IMR-90 (cell line): ENCODE results near the gene CLDN6. TPM values are rescaled to one million over a fixed set of nuclear protein-coding genes. Genes with fewer than 3 reads are reported as not detected.

Experiments
- ATAC-seq: fragments of 200-7000 bp; cut with Tn5 transposase; 2 replicates; pipeline ENCODE4 v1.9.1; 2020; ENCODE audit warnings: low read depth, mild to moderate bottlenecking, moderate library complexity
- BruUV-seq: library from RNA; stranded (reverse); fragments of 400-500 nt; replicated peaks from 2 replicates; lab custom pipeline; 2021; lab: Mats Ljungman, UMichigan
- CTCF ChIA-PET: fragments of 300-600 bp; formaldehyde crosslinking; extraction: SDS; loops from one replicate; lab custom pipeline; 2021; ENCODE audit warnings: antibody characterized with exemption; lab: Yijun Ruan, JAX
- POLR2A ChIA-PET: fragments of 300-600 bp; sonication (Branson Sonifier 250); formaldehyde crosslinking; loops from one replicate; lab custom pipeline; 2022; ENCODE audit warnings: antibody characterized with exemption; ENCODE audit not compliant: unreplicated experiment; lab: Charles Lee
- DNase-seq: peaks from one replicate; pipeline ENCODE4 v3.0.0; 2013
- H2AFZ ChIP-seq: replicated peaks from 2 replicates; pipeline ENCODE3; 2013; ENCODE audit warnings: low read length, mild to moderate bottlenecking; ENCODE audit not compliant: poor library complexity
- H2AK5ac ChIP-seq: 2 replicates; pipeline ENCODE4 v1.6.1; 2013; ENCODE audit warnings: low read depth, low read length, inconsistent platforms
- H2AK9ac ChIP-seq: replicated peaks from 2 replicates; pipeline ENCODE3; 2013; ENCODE audit warnings: mild to moderate bottlenecking, low read depth, low read length, moderate library complexity; ENCODE audit not compliant: poor library complexity
- H2BK120ac ChIP-seq: 2 replicates; pipeline ENCODE4 v1.6.1; 2013; ENCODE audit warnings: low read depth, low read length, inconsistent platforms
- H2BK15ac ChIP-seq: 3 replicates; pipeline ENCODE4 v1.6.1; 2013; ENCODE audit warnings: low read depth, low read length, inconsistent platforms
- H2BK20ac ChIP-seq: 2 replicates; pipeline ENCODE4 v1.6.1; 2013; ENCODE audit warnings: low read depth, mild to moderate bottlenecking, inconsistent platforms, low read length, moderate library complexity
- H2BK5ac ChIP-seq: 2 replicates; pipeline ENCODE4 v1.6.1; 2013; ENCODE audit warnings: mild to moderate bottlenecking, low read depth, low read length, inconsistent platforms; ENCODE audit not compliant: poor library complexity, severe bottlenecking
- H3K14ac ChIP-seq: replicated peaks from 2 replicates; pipeline ENCODE4 v1.6.1; 2013; ENCODE audit warnings: low read depth, low read length, inconsistent platforms
- H3K18ac ChIP-seq: 2 replicates; pipeline ENCODE4 v1.6.1; 2013; ENCODE audit warnings: low read depth, low read length, control low read depth
- H3K23ac ChIP-seq: 2 replicates; pipeline ENCODE4 v1.6.1; 2013; ENCODE audit warnings: low read depth, low read length, inconsistent platforms
- H3K27ac ChIP-seq: 2 replicates; pipeline ENCODE4 v1.5.1; 2013; ENCODE audit warnings: mild to moderate bottlenecking, control low read depth, low read length; ENCODE audit not compliant: insufficient read depth
- H3K27me3 ChIP-seq: 2 replicates; pipeline ENCODE4 v1.6.1; 2013; ENCODE audit warnings: low read length; ENCODE audit not compliant: control insufficient read depth, insufficient read depth
- H3K36me3 ChIP-seq: 2 replicates; pipeline ENCODE4 v1.6.1; 2013; ENCODE audit warnings: low read length, mixed read lengths; ENCODE audit not compliant: control insufficient read depth, insufficient read depth
- H3K4ac ChIP-seq: 2 replicates; pipeline ENCODE4 v1.6.1; 2013; ENCODE audit warnings: low read depth, low read length, inconsistent platforms
- H3K4me1 ChIP-seq: 2 replicates; pipeline ENCODE4 v1.6.1; 2013; ENCODE audit warnings: low read length, mixed read lengths; ENCODE audit not compliant: control insufficient read depth, insufficient read depth
- H3K4me2 ChIP-seq: 2 replicates; pipeline ENCODE4 v1.6.1; 2013; ENCODE audit warnings: low read depth, mild to moderate bottlenecking, control low read depth, low read length, moderate library complexity
- H3K4me3 ChIP-seq: 2 replicates; pipeline ENCODE4 v1.5.1; 2013; ENCODE audit warnings: low read depth, mild to moderate bottlenecking, control low read depth, low read length, moderate library complexity; ENCODE audit not compliant: insufficient read depth
- H3K56ac ChIP-seq: 2 replicates; pipeline ENCODE4 v1.6.1; 2013; ENCODE audit warnings: low read length, inconsistent platforms; ENCODE audit not compliant: insufficient read depth; ENCODE audit errors: extremely low read depth
- H3K79me1 ChIP-seq, 2 experiments: 2 replicates each; pipeline ENCODE4 v1.6.1; 2013; ENCODE audit warnings: low read length in 2 of 2, inconsistent platforms in 1 of 2, low read depth in 1 of 2
- H3K9ac ChIP-seq: 2 replicates; pipeline ENCODE4 v1.6.1; 2013; ENCODE audit warnings: low read depth, low read length, control low read depth
- H3K9me1 ChIP-seq: 2 replicates; pipeline ENCODE4 v1.6.1; 2013; ENCODE audit warnings: low read length, inconsistent platforms; ENCODE audit not compliant: insufficient read depth
- H3K9me3 ChIP-seq: 2 replicates; pipeline ENCODE4 v1.6.1; 2013; ENCODE audit warnings: low read length; ENCODE audit not compliant: control insufficient read depth, insufficient read depth
- H4K20me1 ChIP-seq: 2 replicates; pipeline ENCODE4 v1.6.1; 2013; ENCODE audit warnings: low read length, inconsistent platforms; ENCODE audit not compliant: insufficient read depth
- H4K5ac ChIP-seq: 2 replicates; pipeline ENCODE4 v1.6.1; 2013; ENCODE audit warnings: mild to moderate bottlenecking, low read depth, low read length, control low read depth
- H4K8ac ChIP-seq, 2 experiments: 2 replicates each; pipeline ENCODE4 v1.6.1; 2013; ENCODE audit warnings: low read depth in 2 of 2, low read length in 2 of 2, control low read depth in 1 of 2, inconsistent platforms in 1 of 2
- H4K91ac ChIP-seq: 2 replicates; pipeline ENCODE4 v1.6.1; 2013; ENCODE audit warnings: low read depth, low read length, inconsistent platforms; ENCODE audit not compliant: insufficient read depth
- CEBPB ChIP-seq: IDR thresholded peaks from 2 replicates; pipeline ENCODE4 v1.6.1; 2012; ENCODE audit warnings: low read depth, low read length, improper control_type of control experiment
- CHD1 ChIP-seq: IDR thresholded peaks from 2 replicates; pipeline ENCODE4 v1.6.1; 2012; ENCODE audit warnings: low read depth, low read length, improper control_type of control experiment
- FOS ChIP-seq: fragments of 150-350 bp; IDR thresholded peaks from 2 replicates; pipeline ENCODE4 v1.6.1; 2016; ENCODE audit warnings: low read depth, low read length
- MAFK ChIP-seq: IDR thresholded peaks from 2 replicates; pipeline ENCODE4 v1.6.1; 2012; ENCODE audit warnings: low read depth, low read length, improper control_type of control experiment
- MXI1 ChIP-seq: IDR thresholded peaks from 2 replicates; pipeline ENCODE4 v1.6.1; 2012; ENCODE audit warnings: low read depth, mild to moderate bottlenecking, low read length, moderate library complexity, borderline replicate concordance
- NFE2L2 ChIP-seq: fragments of 150-350 bp; IDR thresholded peaks from 2 replicates; pipeline ENCODE4 v1.6.1; 2016; ENCODE audit warnings: low read depth, mild to moderate bottlenecking, low read length
- RAD21 ChIP-seq: IDR thresholded peaks from 2 replicates; pipeline ENCODE4 v1.6.1; 2012; ENCODE audit warnings: low read length, improper control_type of control experiment
- RCOR1 ChIP-seq: IDR thresholded peaks from 2 replicates; pipeline ENCODE4 v1.6.1; 2012; ENCODE audit warnings: mild to moderate bottlenecking, low read length, improper control_type of control experiment; ENCODE audit not compliant: insufficient replicate concordance
- RFX5 ChIP-seq: IDR thresholded peaks from 2 replicates; pipeline ENCODE4 v1.8.0; 2012; ENCODE audit warnings: low read depth, mild to moderate bottlenecking, low read length, moderate library complexity
- SMC3 ChIP-seq: fragments of 150-350 bp; IDR thresholded peaks from 2 replicates; pipeline ENCODE4 v1.6.1; 2016; ENCODE audit warnings: low read depth, mild to moderate bottlenecking, antibody characterized with exemption, low read length, moderate library complexity
- whole genome bisulfite sequencing, 2 experiments: methylation state at CpG; one replicate each; pipeline versions ENCODE4 v1.1.5 to v1.1.7; 2013; ENCODE audit warnings: missing lambda C conversion rate in 2 of 2; ENCODE audit not compliant: insufficient read length in 1 of 2; ENCODE audit errors: extremely low coverage in 2 of 2; 5-methylcytosine and 5-hydroxymethylcytosine counted together
- dilution Hi-C: fragments of 300-500 bp; cut with HindIII; formaldehyde crosslinking; loops from one replicate; pipeline ENCODE4 v1.14.3; 2018; ENCODE audit warnings: low sequenced_read_pairs; ENCODE audit not compliant: unreplicated experiment
- in situ Hi-C: fragments of 300-500 bp; cut with MboI; formaldehyde crosslinking; loops from 3 replicates; pipeline ENCODE4 v1.14.3; 2019; ENCODE audit warnings: low sequenced_read_pairs, inconsistent platforms, mixed read lengths
- intact Hi-C: fragments of 100-400 bp; cut with micrococcal nuclease; formaldehyde crosslinking; loops from 2 replicates; pipeline ENCODE4 v1.10.0; 2022
- polyA plus RNA-seq, 3 experiments: library from polyadenylated mRNA; depleted of rRNA; stranded (reverse); fragments of >200 nt; gene quantifications; 2 replicates each; pipeline ENCODE4 v1.2.3, GENCODE V29; 2012; ENCODE audit warnings: low replicate concordance in 1 of 3
- total RNA-seq: library from RNA; depleted of rRNA; stranded (reverse); fragments of >200 nt; gene quantifications from 2 replicates; pipeline ENCODE4 v1.2.3, GENCODE V29; 2012
- TF ChIP-seq, protein P1 (sequence below): conservative IDR thresholded peaks from 2 replicates; pipeline ENCODE4 v1.5.1; 2012; ENCODE audit warnings: mild to moderate bottlenecking, low read depth, low read length, improper control_type of control experiment
- TF ChIP-seq, protein P2 (sequence below): fragments of 150-350 bp; IDR thresholded peaks from 2 replicates; pipeline ENCODE4 v1.6.1; 2016; ENCODE audit warnings: low read depth, mild to moderate bottlenecking, low read length, moderate library complexity, borderline replicate concordance
- TF ChIP-seq, protein P3 (sequence below): fragments of 150-350 bp; IDR thresholded peaks from 2 replicates; pipeline ENCODE4 v1.6.1; 2017; ENCODE audit warnings: mild to moderate bottlenecking, antibody characterized with exemption, low read length, low read depth

The CLDN6 gene
- total and polyA plus RNA-seq, 2 of the 4 experiments (the other 2 are of a cell fraction): 0.14 TPM; not detected in 1

DNA sequence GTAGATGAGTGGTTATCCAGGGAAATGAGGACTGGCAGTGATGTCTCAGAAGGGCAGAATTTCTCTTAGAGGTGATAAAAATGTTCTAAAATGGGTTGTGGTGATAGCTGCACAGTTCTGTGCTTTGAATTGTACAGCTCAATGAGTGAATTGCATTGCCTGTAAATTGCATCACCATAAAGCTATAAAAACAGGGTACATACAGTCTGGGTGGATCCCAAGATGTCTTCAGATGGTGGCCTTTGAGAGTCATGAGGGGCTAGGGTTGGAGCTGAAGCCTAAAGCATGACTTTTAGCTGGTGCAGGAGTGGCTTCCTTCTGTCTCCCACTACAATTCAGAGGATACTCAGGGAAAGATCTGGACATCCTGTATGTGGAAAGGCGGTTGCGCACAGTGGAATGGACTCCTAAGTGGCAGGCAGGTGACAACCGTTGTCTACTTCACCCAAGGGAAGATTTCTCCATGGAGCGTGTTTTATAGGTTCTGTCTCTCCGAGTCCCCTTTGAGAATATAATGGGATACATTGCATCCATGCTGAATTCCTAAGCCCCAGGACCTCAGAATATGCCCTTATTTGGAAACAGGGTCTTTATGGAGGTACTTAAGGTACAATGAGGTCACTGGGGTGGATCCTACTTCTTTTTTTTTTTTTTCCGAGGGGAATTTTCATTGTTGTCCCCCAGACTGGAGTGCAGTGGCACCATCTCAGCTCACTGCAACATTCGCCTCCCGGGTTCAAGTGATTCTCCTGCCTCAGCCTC, 45.8 kb upstream of the CLDN6 start:
- in situ Hi-C loops: loop anchor here (5.0 kb wide), 1 partner anchor 38 kb away; no protein-coding TSS in a partner anchor
- POLR2A ChIA-PET: interaction anchor here (0.6 to 0.7 kb wide), 2 partner anchors 41 to 95 kb away, joined by 3 read pairs; no protein-coding TSS in a partner anchor

More for the DNA sequence above, 45.8 kb upstream of the CLDN6 start:
- dilution Hi-C loops (no loop called here), intact Hi-C loops (no loop called here)
- BruUV-seq: no TSS peak
- no peaks in the 10 kb centered on the region for H3K36me3 ChIP-seq
- no peak overlapping the region for H4K91ac ChIP-seq
- H2BK5ac ChIP-seq: no peak overlapping the region
- no peak overlapping the region for H2BK20ac ChIP-seq
- CTCF ChIA-PET: no interaction called here
- no peak overlapping the region for H2AFZ ChIP-seq
- H3K27ac ChIP-seq: no peak overlapping the region
- no peak overlapping the region for H2AK5ac ChIP-seq
- no CpG with 5 or more reads among the region's 8 CpGs for WGBS, 2 experiments
- no peak overlapping the region for H4K5ac ChIP-seq
- H3K4me3 ChIP-seq: no peak overlapping the region
- no peaks in the 10 kb centered on the region for H3K9me3 ChIP-seq
- H3K4me1 ChIP-seq: peaks cover 17% of the 10 kb centered on the region
- H3K14ac ChIP-seq: no peak overlapping the region
- H2AK9ac ChIP-seq: no peak overlapping the region
- DNase-seq (no peak), ATAC-seq (no peak)
- H3K56ac ChIP-seq: no peak overlapping the region
- no peaks in the 10 kb centered on the region for H4K20me1 ChIP-seq
- H3K23ac ChIP-seq: no peak overlapping the region
- no peak overlapping the region for H3K9ac ChIP-seq
- no peak overlapping the region for H3K18ac ChIP-seq
- no peak overlapping the region for H4K8ac ChIP-seq
- no peak overlapping the region for H2BK120ac ChIP-seq
- H3K79me1 ChIP-seq: peaks cover 6 to 29% of the 10 kb centered on the region in 2 experiments; a peak in 2 of 4 replicates
- no peaks in the 10 kb centered on the region; the same call in 1 of the 2 replicates for H3K27me3 ChIP-seq
- TF ChIP-seq RCOR1 (no peak), CEBPB (no peak), RFX5 (no peak), MAFK (no peak), MXI1 (no peak), CHD1 (no peak), RAD21 (no peak), FOS (no peak), NFE2L2 (no peak), SMC3 (no peak)
- TF ChIP-seq, protein P1, sequence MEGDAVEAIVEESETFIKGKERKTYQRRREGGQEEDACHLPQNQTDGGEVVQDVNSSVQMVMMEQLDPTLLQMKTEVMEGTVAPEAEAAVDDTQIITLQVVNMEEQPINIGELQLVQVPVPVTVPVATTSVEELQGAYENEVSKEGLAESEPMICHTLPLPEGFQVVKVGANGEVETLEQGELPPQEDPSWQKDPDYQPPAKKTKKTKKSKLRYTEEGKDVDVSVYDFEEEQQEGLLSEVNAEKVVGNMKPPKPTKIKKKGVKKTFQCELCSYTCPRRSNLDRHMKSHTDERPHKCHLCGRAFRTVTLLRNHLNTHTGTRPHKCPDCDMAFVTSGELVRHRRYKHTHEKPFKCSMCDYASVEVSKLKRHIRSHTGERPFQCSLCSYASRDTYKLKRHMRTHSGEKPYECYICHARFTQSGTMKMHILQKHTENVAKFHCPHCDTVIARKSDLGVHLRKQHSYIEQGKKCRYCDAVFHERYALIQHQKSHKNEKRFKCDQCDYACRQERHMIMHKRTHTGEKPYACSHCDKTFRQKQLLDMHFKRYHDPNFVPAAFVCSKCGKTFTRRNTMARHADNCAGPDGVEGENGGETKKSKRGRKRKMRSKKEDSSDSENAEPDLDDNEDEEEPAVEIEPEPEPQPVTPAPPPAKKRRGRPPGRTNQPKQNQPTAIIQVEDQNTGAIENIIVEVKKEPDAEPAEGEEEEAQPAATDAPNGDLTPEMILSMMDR: no peak
- TF ChIP-seq, protein P2, sequence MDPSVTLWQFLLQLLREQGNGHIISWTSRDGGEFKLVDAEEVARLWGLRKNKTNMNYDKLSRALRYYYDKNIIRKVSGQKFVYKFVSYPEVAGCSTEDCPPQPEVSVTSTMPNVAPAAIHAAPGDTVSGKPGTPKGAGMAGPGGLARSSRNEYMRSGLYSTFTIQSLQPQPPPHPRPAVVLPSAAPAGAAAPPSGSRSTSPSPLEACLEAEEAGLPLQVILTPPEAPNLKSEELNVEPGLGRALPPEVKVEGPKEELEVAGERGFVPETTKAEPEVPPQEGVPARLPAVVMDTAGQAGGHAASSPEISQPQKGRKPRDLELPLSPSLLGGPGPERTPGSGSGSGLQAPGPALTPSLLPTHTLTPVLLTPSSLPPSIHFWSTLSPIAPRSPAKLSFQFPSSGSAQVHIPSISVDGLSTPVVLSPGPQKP: no peak
- TF ChIP-seq, protein P3, sequence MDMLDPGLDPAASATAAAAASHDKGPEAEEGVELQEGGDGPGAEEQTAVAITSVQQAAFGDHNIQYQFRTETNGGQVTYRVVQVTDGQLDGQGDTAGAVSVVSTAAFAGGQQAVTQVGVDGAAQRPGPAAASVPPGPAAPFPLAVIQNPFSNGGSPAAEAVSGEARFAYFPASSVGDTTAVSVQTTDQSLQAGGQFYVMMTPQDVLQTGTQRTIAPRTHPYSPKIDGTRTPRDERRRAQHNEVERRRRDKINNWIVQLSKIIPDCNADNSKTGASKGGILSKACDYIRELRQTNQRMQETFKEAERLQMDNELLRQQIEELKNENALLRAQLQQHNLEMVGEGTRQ: no peak
- H3K4me2 ChIP-seq: no peak overlapping the region
- H3K4ac ChIP-seq: no peak overlapping the region
- peaks cover 24% of the 10 kb centered on the region for H3K9me1 ChIP-seq
- no peak overlapping the region; the same call in 2 of the 3 replicates for H2BK15ac ChIP-seq
